ENCODE data around the gene PLEKHJ1. TPM values are rescaled to one million over a fixed set of nuclear protein-coding genes. Genes with fewer than 3 reads are reported as not detected.

Gene PLEKHJ1
- total RNA-seq, 1 donor from 2014 or later: 51.2 TPM

GRCh38 chr19:2228157-2229030, 7.7 kb downstream of the PLEKHJ1 start:
- intact Hi-C loops (cut with DNase I): no loop called here
- DNase-seq (ENCODE audit: low spot score): no peak

- no peak for DNase-seq (ENCODE audit: low spot score)
- intact Hi-C loops (cut with DNase I): no loop called here
Measured at GRCh38 chr19:2227415-2228156, 8.5 kb downstream of the PLEKHJ1 start.

GRCh38 chr19:2226840-2227360, 9.2 kb downstream of the PLEKHJ1 start:
- DNase-seq (ENCODE audit: low spot score): no peak
- intact Hi-C loops (cut with DNase I): no loop called here

- intact Hi-C loops (cut with DNase I): no loop called here
- no peak for DNase-seq (ENCODE audit: low spot score)
Measured at GRCh38 chr19:2226051-2226839, 9.9 kb downstream of the PLEKHJ1 start.

GRCh38 chr19:2225415-2226050, 10.6 kb downstream of the PLEKHJ1 start:
- DNase-seq (ENCODE audit: low spot score): no peak
- intact Hi-C loops (cut with DNase I): no loop called here

GRCh38 chr19:2224754-2225349, 11.3 kb downstream of the PLEKHJ1 start:
- intact Hi-C loops (cut with DNase I): no loop called here
- no peak for DNase-seq (ENCODE audit: low spot score)

- intact Hi-C loops (cut with DNase I): no loop called here
- no peak for DNase-seq (ENCODE audit: low spot score)
Measured at GRCh38 chr19:2223959-2224358, 12.2 kb downstream of the PLEKHJ1 start.

- intact Hi-C loops (cut with DNase I): no loop called here
- DNase-seq (ENCODE audit: low spot score): no peak
Measured at GRCh38 chr19:2223391-2223790, 12.7 kb downstream of the PLEKHJ1 start.

- intact Hi-C loops (cut with DNase I): no loop called here
- DNase-seq (ENCODE audit: low spot score): no peak
Measured at GRCh38 chr19:2221918-2222317, 14.2 kb downstream of the PLEKHJ1 start.

GRCh38 chr19:2221250-2221831, 14.8 kb downstream of the PLEKHJ1 start:
- no peak for DNase-seq (ENCODE audit: low spot score)
- intact Hi-C loops (cut with DNase I): no loop called here

- intact Hi-C loops (cut with DNase I): no loop called here
- no peak for DNase-seq (ENCODE audit: low spot score)
Measured at GRCh38 chr19:2219726-2220125, 16.4 kb downstream of the PLEKHJ1 start.

- intact Hi-C loops (cut with DNase I): no loop called here
- no peak for DNase-seq (ENCODE audit: low spot score)
Measured at GRCh38 chr19:2217591-2217990, 18.5 kb downstream of the PLEKHJ1 start.

- intact Hi-C loops (cut with DNase I): no loop called here
- DNase-seq (ENCODE audit: low spot score): no peak
Measured at GRCh38 chr19:2216361-2217225, 19.5 kb downstream of the PLEKHJ1 start.

- no peak for DNase-seq (ENCODE audit: low spot score)
- intact Hi-C loops (cut with DNase I): no loop called here
Measured at GRCh38 chr19:2215281-2215751, 20.8 kb downstream of the PLEKHJ1 start.

GRCh38 chr19:2214251-2214650, 21.9 kb downstream of the PLEKHJ1 start:
- no peak for DNase-seq (ENCODE audit: low spot score)
- intact Hi-C loops (cut with DNase I): no loop called here

GRCh38 chr19:2213799-2214198, 22.3 kb downstream of the PLEKHJ1 start:
- DNase-seq (ENCODE audit: low spot score): no peak
- intact Hi-C loops (cut with DNase I): no loop called here

- no peak for DNase-seq (ENCODE audit: low spot score)
- intact Hi-C loops (cut with DNase I): no loop called here
Measured at GRCh38 chr19:2212861-2213711, 23.0 kb downstream of the PLEKHJ1 start.
